CD4-positive, alpha-beta memory T cell (primary cell): ENCODE data around the gene ZDHHC14. TPM values are rescaled to one million over a fixed set of nuclear protein-coding genes. Genes with fewer than 3 reads are reported as not detected.

Source experiments
- CTCF ChIA-PET: fragments of 350-600 bp; sonication (Branson Sonifier 250); formaldehyde crosslinking; loops from one replicate; lab custom pipeline; 2021; ENCODE audit warnings: inconsistent platforms; ENCODE audit not compliant: partially characterized antibody; lab: Charles Lee
- POLR2A ChIA-PET: fragments of 350-600 bp; sonication (Branson Sonifier 250); formaldehyde crosslinking; loops from one replicate; lab custom pipeline; 2021; ENCODE audit not compliant: partially characterized antibody; lab: Charles Lee
- DNase-seq, 5 donors: peaks; one replicate each; pipeline versions ENCODE4 v3.0.0 to v3.0.0-alpha.2; 2020 to 2022; ENCODE audit warnings: mixed read lengths in 1 of 5
- H3K27ac ChIP-seq: one replicate; pipeline ENCODE4 v1.7.0; 2013; ENCODE audit warnings: low read depth, low read length
- H3K27me3 ChIP-seq: 2 replicates; pipeline ENCODE4 v1.7.0; 2013; ENCODE audit warnings: mild to moderate bottlenecking, low read length, moderate library complexity; ENCODE audit not compliant: insufficient read depth
- H3K36me3 ChIP-seq: 2 replicates; pipeline ENCODE4 v1.7.0; 2013; ENCODE audit warnings: mild to moderate bottlenecking, low read length, moderate library complexity; ENCODE audit not compliant: insufficient read depth
- H3K4me1 ChIP-seq: 2 replicates; pipeline ENCODE4 v1.7.0; 2013; ENCODE audit warnings: mild to moderate bottlenecking, low read length, moderate library complexity; ENCODE audit not compliant: insufficient read depth
- H3K4me3 ChIP-seq, 2 donors: one replicate each; pipeline ENCODE4 v1.7.0; 2013; ENCODE audit warnings: low read length in 2 of 2, mild to moderate bottlenecking in 1 of 2
- H3K9me3 ChIP-seq, 2 donors: one replicate each; pipeline ENCODE4 v1.7.0; 2013; ENCODE audit warnings: low read length in 2 of 2, control low read depth in 1 of 2; ENCODE audit not compliant: control insufficient read depth in 1 of 2
- H3K27ac Mint-ChIP-seq, 7 donors: one replicate each; pipeline ENCODE4 v1.8.0; 2020 to 2021; ENCODE audit warnings: mixed read lengths in 7 of 7, mild to moderate bottlenecking in 6 of 7, inconsistent platforms in 3 of 7, moderate library complexity in 3 of 7
- H3K27me3 Mint-ChIP-seq, 2 donors: one replicate each; pipeline ENCODE4 v1.8.0; 2020 to 2021; ENCODE audit warnings: mixed read lengths in 2 of 2
- H3K36me3 Mint-ChIP-seq, 2 donors: one replicate each; pipeline ENCODE4 v1.8.0; 2020 to 2021; ENCODE audit warnings: mixed read lengths in 2 of 2, inconsistent platforms in 1 of 2, mild to moderate bottlenecking in 1 of 2
- H3K4me1 Mint-ChIP-seq, 4 donors: one replicate each; pipeline ENCODE4 v1.8.0; 2020 to 2021; ENCODE audit warnings: mixed read lengths in 4 of 4, mild to moderate bottlenecking in 1 of 4
- H3K4me3 Mint-ChIP-seq, 8 donors: one replicate each; pipeline ENCODE4 v1.8.0; 2020 to 2021; ENCODE audit warnings: mixed read lengths in 8 of 8, mild to moderate bottlenecking in 7 of 8, moderate library complexity in 6 of 8, inconsistent platforms in 3 of 8
- H3K9me3 Mint-ChIP-seq, 8 donors: one replicate each; pipeline ENCODE4 v1.8.0; 2020 to 2021; ENCODE audit warnings: mixed read lengths in 8 of 8, mild to moderate bottlenecking in 5 of 8, inconsistent platforms in 3 of 8, moderate library complexity in 1 of 8
- intact Hi-C: fragments of 100-400 bp; cut with micrococcal nuclease; formaldehyde crosslinking; loops from one replicate; pipeline ENCODE4 v1.15.1; 2023
- polyA plus RNA-seq, 2 donors: library from polyadenylated mRNA; unstranded; fragments of 300-500 nt; fragmentation: Illumina TruSeq; gene quantifications; one replicate each; pipeline ENCODE4 v1.2.3, GENCODE V29; 2021
- total RNA-seq, 2 experiments: library from RNA; stranded (reverse); gene quantifications; one replicate each; pipeline ENCODE4 v1.2.3, GENCODE V29; 2021

Gene ZDHHC14
- total and polyA plus RNA-seq, 4 experiments from 2014 or later: 1.5 to 1.9 (median 1.7) TPM

- H3K4me3 Mint-ChIP-seq: no peak overlapping the region
- DNase-seq: no peak
- no peak overlapping the region for H3K27ac ChIP-seq
- CTCF ChIA-PET: no interaction called here
- no peaks in the 10 kb centered on the region for H3K27me3 Mint-ChIP-seq
- no peaks in the 10 kb centered on the region for H3K27me3 ChIP-seq
- no peaks in the 10 kb centered on the region for H3K9me3 Mint-ChIP-seq
- POLR2A ChIA-PET: no interaction called here
- no peaks in the 10 kb centered on the region for H3K36me3 Mint-ChIP-seq
- intact Hi-C loops: no loop called here
- no peak overlapping the region for H3K4me3 ChIP-seq
- H3K4me1 ChIP-seq: no peaks in the 10 kb centered on the region
- H3K9me3 ChIP-seq: no peaks in the 10 kb centered on the region
- H3K36me3 ChIP-seq: no peaks in the 10 kb centered on the region
- peaks cover 0 to 7% (median under 1%) of the 10 kb centered on the region in 4 donors for H3K4me1 Mint-ChIP-seq
- no peak overlapping the region for H3K27ac Mint-ChIP-seq
Observed at GRCh38 chr6:157637516-157637915, 256.5 kb downstream of the ZDHHC14 start.

DNA sequence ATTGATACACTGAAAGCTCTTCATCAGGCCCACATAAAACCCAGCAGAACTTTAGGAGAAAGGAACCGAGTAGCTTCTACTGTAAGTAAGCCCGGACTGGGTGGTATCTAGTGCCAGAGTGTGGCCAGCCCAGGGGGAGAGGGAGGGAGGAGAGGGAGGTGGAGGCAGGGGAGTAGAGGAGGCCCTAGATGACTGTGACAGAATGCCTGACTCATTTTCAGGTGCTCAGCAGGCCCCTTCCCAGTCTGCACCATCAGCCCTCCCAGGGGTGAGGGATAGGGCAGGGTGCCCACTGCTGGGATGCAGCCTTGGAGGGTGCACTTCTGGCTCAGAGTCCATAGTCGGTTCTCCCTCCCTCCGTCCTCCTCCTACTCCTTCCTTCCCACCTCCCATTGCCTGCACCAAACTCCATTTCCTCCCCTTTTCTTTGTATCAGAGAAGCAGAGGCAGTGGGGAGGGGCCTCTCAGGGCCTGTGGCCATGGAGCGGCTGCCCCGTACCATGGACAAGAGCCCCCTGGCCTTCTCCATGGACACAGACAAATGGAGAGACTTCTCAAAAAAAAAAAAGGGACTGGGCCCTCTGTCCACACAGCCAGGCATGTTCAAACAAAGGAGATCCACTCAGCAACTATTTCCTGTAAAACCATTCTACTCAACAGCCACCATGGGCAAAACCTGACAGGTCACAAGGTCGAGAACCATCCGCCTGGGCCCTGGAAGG lies 257.1 kb downstream of the ZDHHC14 start:
- H3K4me1 ChIP-seq: no peaks in the 10 kb centered on the region
- Mint-ChIP-seq H3K9me3 (no peaks in the 10 kb centered on the region), H3K4me3 (no peak overlapping the region), H3K4me1 (peaks cover 0 to 7% (median under 1%) of the 10 kb centered on the region in 4 donors), H3K27ac (no peak overlapping the region), H3K36me3 (no peaks in the 10 kb centered on the region), H3K27me3 (no peaks in the 10 kb centered on the region)
- no peak overlapping the region for H3K4me3 ChIP-seq
- H3K36me3 ChIP-seq: no peaks in the 10 kb centered on the region
- H3K27me3 ChIP-seq: no peaks in the 10 kb centered on the region
- no peaks in the 10 kb centered on the region for H3K9me3 ChIP-seq
- POLR2A ChIA-PET: no interaction called here
- CTCF ChIA-PET: no interaction called here
- DNase-seq: no peak
- intact Hi-C loops: no loop called here
- H3K27ac ChIP-seq: no peak overlapping the region

- H3K27me3 ChIP-seq: no peaks in the 10 kb centered on the region
- Mint-ChIP-seq H3K27me3 (no peaks in the 10 kb centered on the region), H3K9me3 (no peaks in the 10 kb centered on the region), H3K4me3 (no peak overlapping the region), H3K4me1 (peaks cover 0 to 7% (median under 1%) of the 10 kb centered on the region in 4 donors), H3K27ac (no peak overlapping the region), H3K36me3 (no peaks in the 10 kb centered on the region)
- H3K4me1 ChIP-seq: no peaks in the 10 kb centered on the region
- ChIA-PET CTCF (interaction anchor here (1.0 kb wide), 1 partner anchor 89 kb away, joined by 3 read pairs; no protein-coding TSS in a partner anchor), POLR2A (no interaction called here)
- H3K27ac ChIP-seq: no peak overlapping the region
- no peak overlapping the region for H3K4me3 ChIP-seq
- no peak for DNase-seq
- H3K36me3 ChIP-seq: no peaks in the 10 kb centered on the region
- no peaks in the 10 kb centered on the region for H3K9me3 ChIP-seq
- intact Hi-C loops: no loop called here
Observed at GRCh38 chr6:157638779-157639178, 257.8 kb downstream of the ZDHHC14 start.

- Mint-ChIP-seq H3K9me3 (no peaks in the 10 kb centered on the region), H3K27me3 (no peaks in the 10 kb centered on the region), H3K4me3 (no peak overlapping the region), H3K4me1 (peaks cover 0 to 7% (median under 1%) of the 10 kb centered on the region in 4 donors), H3K27ac (peak overlapping the region in 1 of 7 donors; percentile 41), H3K36me3 (no peaks in the 10 kb centered on the region)
- intact Hi-C loops: no loop called here
- POLR2A ChIA-PET: no interaction called here
- no peaks in the 10 kb centered on the region for H3K9me3 ChIP-seq
- H3K4me3 ChIP-seq: no peak overlapping the region
- no peak overlapping the region for H3K27ac ChIP-seq
- no peaks in the 10 kb centered on the region for H3K36me3 ChIP-seq
- CTCF ChIA-PET: no interaction called here
- no peak for DNase-seq
- H3K4me1 ChIP-seq: no peaks in the 10 kb centered on the region
- no peaks in the 10 kb centered on the region for H3K27me3 ChIP-seq
Observed at GRCh38 chr6:157640746-157641451, 259.9 kb downstream of the ZDHHC14 start.

GRCh38 chr6:157641837-157642236 lies 260.8 kb downstream of the ZDHHC14 start:
- Histone ChIP-seq H3K27me3 (no peaks in the 10 kb centered on the region), H3K4me3 (no peak overlapping the region), H3K36me3 (no peaks in the 10 kb centered on the region), H3K27ac (no peak overlapping the region), H3K4me1 (no peaks in the 10 kb centered on the region), H3K9me3 (no peaks in the 10 kb centered on the region)
- ChIA-PET POLR2A (no interaction called here), CTCF (no interaction called here)
- Mint-ChIP-seq H3K4me3 (no peak overlapping the region), H3K36me3 (no peaks in the 10 kb centered on the region), H3K27me3 (no peaks in the 10 kb centered on the region), H3K9me3 (no peaks in the 10 kb centered on the region), H3K27ac (no peak overlapping the region), H3K4me1 (peaks cover 0 to 7% (median under 1%) of the 10 kb centered on the region in 4 donors)
- DNase-seq: no peak
- intact Hi-C loops: no loop called here

DNA sequence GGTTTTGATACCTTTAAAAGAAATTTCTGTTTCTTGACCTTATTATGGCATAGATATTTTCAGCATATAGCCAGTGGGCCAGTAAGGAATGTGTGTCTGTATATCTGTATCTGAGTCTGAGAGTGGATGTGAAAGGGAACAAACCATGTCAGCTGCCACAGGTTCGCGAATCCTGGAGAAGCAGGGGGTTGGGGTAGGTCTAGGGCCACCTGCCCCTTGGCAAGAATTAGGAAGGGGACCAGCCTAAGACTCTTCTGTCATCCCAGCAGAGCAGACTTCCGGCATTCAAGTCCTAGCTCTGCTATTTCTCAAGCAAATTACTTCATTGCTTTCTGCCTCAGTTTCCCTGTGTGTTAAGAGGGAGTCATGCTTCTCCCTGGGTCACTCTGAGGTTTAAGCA lies 261.7 kb downstream of the ZDHHC14 start:
- Histone ChIP-seq H3K4me3 (no peak overlapping the region), H3K27me3 (no peaks in the 10 kb centered on the region), H3K36me3 (no peaks in the 10 kb centered on the region), H3K27ac (no peak overlapping the region), H3K4me1 (peaks cover 5% of the 10 kb centered on the region), H3K9me3 (no peaks in the 10 kb centered on the region)
- H3K36me3 Mint-ChIP-seq: no peaks in the 10 kb centered on the region
- CTCF ChIA-PET: no interaction called here
- peaks cover 2 to 16% (median 6%) of the 10 kb centered on the region in 4 donors for H3K4me1 Mint-ChIP-seq
- no peaks in the 10 kb centered on the region for H3K9me3 Mint-ChIP-seq
- intact Hi-C loops: no loop called here
- DNase-seq: no peak
- no peaks in the 10 kb centered on the region for H3K27me3 Mint-ChIP-seq
- H3K4me3 Mint-ChIP-seq: no peak overlapping the region
- H3K27ac Mint-ChIP-seq: no peak overlapping the region
- POLR2A ChIA-PET: no interaction called here

DNA sequence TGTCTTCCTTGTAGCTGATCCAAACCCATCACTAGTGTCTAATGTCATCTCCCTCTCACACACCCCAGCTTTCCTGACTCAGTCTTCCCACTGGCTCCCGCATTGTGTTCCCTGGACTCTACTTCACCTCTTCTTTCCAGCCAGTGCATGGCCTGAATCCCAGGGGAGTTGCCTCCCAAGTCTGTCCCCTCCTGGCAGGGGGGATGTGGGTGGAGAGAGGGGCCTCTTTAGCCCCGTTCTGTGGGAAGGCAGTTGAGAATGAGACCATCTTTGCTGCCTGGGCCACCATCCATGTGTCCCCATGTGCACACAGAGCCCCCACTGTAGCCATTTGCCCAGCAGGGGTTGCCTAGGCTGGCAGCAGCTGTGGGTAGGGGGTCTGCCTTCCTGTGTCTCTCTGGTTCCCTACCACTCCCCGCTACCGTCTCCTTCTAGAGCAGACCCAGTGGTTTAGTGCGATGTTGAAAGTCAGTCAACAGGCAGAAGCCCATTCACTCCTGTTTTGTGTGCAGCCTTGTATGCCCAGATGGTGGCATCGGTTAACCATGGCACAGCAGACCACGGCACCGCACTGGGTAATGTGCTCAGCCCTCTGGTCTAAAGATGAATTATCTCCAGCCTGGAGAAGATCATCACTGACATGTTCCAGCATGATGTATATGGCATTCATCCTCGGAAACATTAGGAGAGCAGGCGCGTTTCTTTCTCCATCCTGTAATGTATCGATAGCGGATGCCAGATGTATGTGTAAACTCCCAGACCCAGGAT lies 263.2 kb downstream of the ZDHHC14 start:
- H3K4me3 ChIP-seq: no peak overlapping the region
- ChIA-PET CTCF (no interaction called here), POLR2A (no interaction called here)
- no peak overlapping the region for H3K4me3 Mint-ChIP-seq
- H3K27me3 Mint-ChIP-seq: no peaks in the 10 kb centered on the region
- no peak for DNase-seq
- H3K27ac ChIP-seq: no peak overlapping the region
- peaks cover 8% of the 10 kb centered on the region for H3K4me1 ChIP-seq
- intact Hi-C loops: no loop called here
- H3K36me3 Mint-ChIP-seq: no peaks in the 10 kb centered on the region
- H3K9me3 ChIP-seq: no peaks in the 10 kb centered on the region
- peaks cover 2 to 21% (median 9%) of the 10 kb centered on the region in 4 donors for H3K4me1 Mint-ChIP-seq
- no peaks in the 10 kb centered on the region for H3K36me3 ChIP-seq
- H3K27me3 ChIP-seq: no peaks in the 10 kb centered on the region
- no peaks in the 10 kb centered on the region for H3K9me3 Mint-ChIP-seq
- peak overlapping the region in 1 of 7 donors; percentile 61 for H3K27ac Mint-ChIP-seq
